ENCODE results near the gene LPAR1. TPM values are rescaled to one million over a fixed set of nuclear protein-coding genes. Genes with fewer than 3 reads are reported as not detected.

LPAR1 gene
- total and polyA plus RNA-seq, 10 of the 15 experiments (the other 5 are each of a cell fraction or from before 2014, with no cell fraction given): 3.3 to 12.9 (median 8.4) TPM

GRCh38 chr9:110897943-110898342, 140.3 kb downstream of the LPAR1 start (continued):
- TF ChIP-seq BMI1 (IDR thresholded peaks at IDR 0.05; ENCODE audit: borderline replicate concordance) (no peak), E2F4 (IDR thresholded peaks at IDR 0.05; ENCODE audit: low read depth, low read length) (no peak), PKNOX1 (IDR thresholded peaks at IDR 0.05) (no peak), JUND (IDR thresholded peaks at IDR 0.05; ENCODE audit: low read depth, low read length) (no peak), NKRF (conservative IDR thresholded peaks at IDR 0.05) (no peak), NR2C1 (IDR thresholded peaks at IDR 0.05) (no peak), NR2C2 (IDR thresholded peaks at IDR 0.05; ENCODE audit: borderline replicate concordance, control insufficient read depth, insufficient read length, low read depth) (no peak), NRF1 (conservative IDR thresholded peaks at IDR 0.05; ENCODE audit: low read depth, low read length) (no peak), DPF2 (IDR thresholded peaks at IDR 0.05) (no peak), PBX3 (IDR thresholded peaks at IDR 0.05; ENCODE audit: insufficient replicate concordance, low read depth, low read length) (no peak)

All from GM12878 (cell line).